ENCODE data around the gene TWF1.

Gene TWF1

GRCh38 chr12:43806737-43807072, 588 bp upstream of the TWF1 start:
- TF ChIP-seq CTCF (IDR thresholded peaks at IDR 0.05; ENCODE audit: insufficient read depth, low read depth, low read length, missing control alignments): no peak
- peak overlapping the region; percentile 98 for H3K4me3 ChIP-seq (ENCODE audit: low read depth, low read length)
- peak; percentile 9 for DNase-seq (ENCODE audit: low read depth)

GRCh38 chr12:43805149-43805859, 813 bp downstream of the TWF1 start:
- DNase-seq (ENCODE audit: low read depth): peak; percentile 36
- TF ChIP-seq CTCF (IDR thresholded peaks at IDR 0.05; ENCODE audit: insufficient read depth, low read depth, low read length, missing control alignments): no peak
- H3K4me3 ChIP-seq (ENCODE audit: low read depth, low read length): peak overlapping the region; percentile 98

- DNase-seq (ENCODE audit: low read depth): no peak
- TF ChIP-seq CTCF (IDR thresholded peaks at IDR 0.05; ENCODE audit: insufficient read depth, low read depth, low read length, missing control alignments): no peak
- H3K4me3 ChIP-seq (ENCODE audit: low read depth, low read length): no peak overlapping the region
These were observed 8.4 kb downstream of the TWF1 start for GRCh38 chr12:43797561-43798217.

GRCh38 chr12:43795716-43796280, 10.3 kb downstream of the TWF1 start:
- no peak overlapping the region for H3K4me3 ChIP-seq (ENCODE audit: low read depth, low read length)
- no peak for DNase-seq (ENCODE audit: low read depth)
- TF ChIP-seq CTCF (IDR thresholded peaks at IDR 0.05; ENCODE audit: insufficient read depth, low read depth, low read length, missing control alignments): no peak

GRCh38 chr12:43789941-43790340, 16.2 kb downstream of the TWF1 start:
- no peak for TF ChIP-seq CTCF (IDR thresholded peaks at IDR 0.05; ENCODE audit: insufficient read depth, low read depth, low read length, missing control alignments)
- no peak for DNase-seq (ENCODE audit: low read depth)

GRCh38 chr12:43786899-43787693, 19.0 kb downstream of the TWF1 start:
- DNase-seq (ENCODE audit: low read depth): no peak
- TF ChIP-seq CTCF (IDR thresholded peaks at IDR 0.05; ENCODE audit: insufficient read depth, low read depth, low read length, missing control alignments): no peak
- no peak overlapping the region for H3K4me3 ChIP-seq (ENCODE audit: low read depth, low read length)

More at GRCh38 chr12:43789941-43790340, 16.2 kb downstream of the TWF1 start:
- no peak overlapping the region for H3K4me3 ChIP-seq (ENCODE audit: low read depth, low read length)
